Stomach (tissue), 4 donors: ENCODE results near the gene MAP6D1.

Source experiments
- EP300 ChIP-seq: sonication (generic); formaldehyde crosslinking; IDR thresholded peaks from one replicate; pipeline ENCODE4 v1.6.1; 2017; ENCODE audit warnings: antibody characterized with exemption
- POLR2A ChIP-seq, 4 donors: fragments of 450-650 bp; IDR thresholded peaks; one replicate each; pipeline ENCODE4 v1.6.1; 2016; ENCODE audit warnings: antibody characterized with exemption in 4 of 4, control low read depth in 2 of 4, mild to moderate bottlenecking in 1 of 4, moderate library complexity in 1 of 4
- TF ChIP-seq, protein P1 (sequence below), 7 experiments: fragments of 450-650 bp in 4 of 7; fragments of 200-600 bp in 3 of 7; sonication (generic) in 3 of 7; IDR thresholded peaks; one replicate each; pipeline ENCODE4 v1.5.1; 2016 to 2019; ENCODE audit warnings: antibody characterized with exemption in 7 of 7, control low read depth in 2 of 7, mild to moderate bottlenecking in 1 of 7

DNA sequence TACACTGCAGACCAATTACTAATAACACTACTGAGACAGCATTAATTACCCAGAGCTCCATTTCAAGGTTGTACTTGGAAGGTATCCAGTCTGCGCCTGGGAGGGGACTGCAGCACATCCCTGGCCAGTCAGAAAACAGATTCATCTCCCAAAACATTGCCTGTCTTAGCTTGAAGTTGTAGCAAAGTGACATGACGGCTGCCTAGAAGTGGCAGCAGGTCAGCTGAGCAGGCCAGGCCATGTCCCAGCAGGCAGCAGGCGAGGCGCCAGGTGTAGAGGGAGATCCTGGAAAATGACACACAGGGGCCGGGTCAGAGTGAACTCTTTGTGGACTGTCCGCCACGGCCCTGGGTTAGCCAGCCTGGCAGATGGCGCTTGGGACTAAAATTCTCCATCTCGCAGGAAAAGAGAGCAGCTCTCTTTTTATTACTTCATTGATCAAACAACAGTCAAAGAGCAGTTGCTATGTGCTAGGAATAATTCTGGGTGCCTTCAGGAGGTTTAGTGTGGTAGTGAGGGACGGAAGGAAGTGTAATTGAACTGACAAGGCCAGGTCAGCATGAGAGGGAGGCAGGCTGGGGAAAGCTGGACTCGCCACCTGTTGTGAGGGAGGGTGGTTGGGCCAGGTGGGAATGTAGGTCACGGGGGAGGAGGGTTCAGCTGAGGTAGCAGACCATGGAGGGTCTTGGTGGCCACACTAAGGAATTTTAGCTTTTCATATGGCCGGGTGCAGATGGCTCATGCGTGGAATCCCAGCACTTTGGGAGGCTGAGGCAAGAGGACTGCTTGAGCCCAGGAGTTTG lies 1.3 kb upstream of the MAP6D1 start:
- TF ChIP-seq, protein P1, sequence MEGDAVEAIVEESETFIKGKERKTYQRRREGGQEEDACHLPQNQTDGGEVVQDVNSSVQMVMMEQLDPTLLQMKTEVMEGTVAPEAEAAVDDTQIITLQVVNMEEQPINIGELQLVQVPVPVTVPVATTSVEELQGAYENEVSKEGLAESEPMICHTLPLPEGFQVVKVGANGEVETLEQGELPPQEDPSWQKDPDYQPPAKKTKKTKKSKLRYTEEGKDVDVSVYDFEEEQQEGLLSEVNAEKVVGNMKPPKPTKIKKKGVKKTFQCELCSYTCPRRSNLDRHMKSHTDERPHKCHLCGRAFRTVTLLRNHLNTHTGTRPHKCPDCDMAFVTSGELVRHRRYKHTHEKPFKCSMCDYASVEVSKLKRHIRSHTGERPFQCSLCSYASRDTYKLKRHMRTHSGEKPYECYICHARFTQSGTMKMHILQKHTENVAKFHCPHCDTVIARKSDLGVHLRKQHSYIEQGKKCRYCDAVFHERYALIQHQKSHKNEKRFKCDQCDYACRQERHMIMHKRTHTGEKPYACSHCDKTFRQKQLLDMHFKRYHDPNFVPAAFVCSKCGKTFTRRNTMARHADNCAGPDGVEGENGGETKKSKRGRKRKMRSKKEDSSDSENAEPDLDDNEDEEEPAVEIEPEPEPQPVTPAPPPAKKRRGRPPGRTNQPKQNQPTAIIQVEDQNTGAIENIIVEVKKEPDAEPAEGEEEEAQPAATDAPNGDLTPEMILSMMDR (IDR thresholded peaks at IDR 0.05) = no peak
- TF ChIP-seq POLR2A (IDR thresholded peaks at IDR 0.05) (no peak), EP300 (no peak)
